Spinal cord (tissue), 10 donors: Measurements from ENCODE around the gene PNPLA5. TPM values are rescaled to one million over a fixed set of nuclear protein-coding genes. Genes with fewer than 3 reads are reported as not detected.

Experiments used
- DNase-seq, 6 donors: peaks; one replicate each; pipeline versions ENCODE4 v3.0.0 to v3.0.0-alpha.2; 2013 to 2015; ENCODE audit warnings: low spot score in 6 of 6, low read depth in 4 of 6
- H3K27ac ChIP-seq: one replicate; pipeline ENCODE4 v1.5.1; 2013; ENCODE audit warnings: low read depth, low read length, control low read depth
- H3K27me3 ChIP-seq: one replicate; pipeline ENCODE4 v1.6.1; 2013; ENCODE audit warnings: low read length; ENCODE audit not compliant: control insufficient read depth, insufficient read depth
- H3K36me3 ChIP-seq: one replicate; pipeline ENCODE4 v1.6.1; 2013; ENCODE audit warnings: low read length; ENCODE audit not compliant: control insufficient read depth, insufficient read depth
- H3K4me1 ChIP-seq: one replicate; pipeline ENCODE4 v1.6.1; 2013; ENCODE audit warnings: low read length; ENCODE audit not compliant: control insufficient read depth, insufficient read depth
- H3K4me3 ChIP-seq: one replicate; pipeline ENCODE4 v1.5.1; 2013; ENCODE audit warnings: low read depth, low read length, control low read depth
- H3K9me3 ChIP-seq: one replicate; pipeline ENCODE4 v1.6.1; 2013; ENCODE audit warnings: low read length; ENCODE audit not compliant: control insufficient read depth, insufficient read depth
- WGBS: methylation state at CpG from one replicate; pipeline ENCODE4 v1.1.5; 2013; ENCODE audit warnings: missing lambda C conversion rate; ENCODE audit not compliant: insufficient coverage; 5-methylcytosine and 5-hydroxymethylcytosine counted together
- polyA plus RNA-seq, 2 donors: library from polyadenylated mRNA; unstranded; fragments of 120-200 nt; gene quantifications; one replicate each; pipeline ENCODE4 v1.2.1, GENCODE V29; 2013; ENCODE audit not compliant: insufficient read length in 2 of 2
- total RNA-seq, 2 donors: library from RNA; depleted of rRNA in 1 of 2; stranded (reverse); fragments of 120-200 nt in 1 of 2; fragments of >200 nt in 1 of 2; gene quantifications; one replicate each; pipeline versions ENCODE4 v1.2.3 to v1.2.4, GENCODE V29; 2013 to 2014
- donor health status: healthy.

Gene PNPLA5
- total and polyA plus RNA-seq, 4 donors: 0.10 to 0.87 (median 0.26) TPM

- Histone ChIP-seq H3K9me3 (peaks cover 2% of the 10 kb centered on the region), H3K27me3 (no peaks in the 10 kb centered on the region), H3K36me3 (peaks cover 9% of the 10 kb centered on the region), H3K4me3 (no peak overlapping the region), H3K4me1 (peaks cover 23% of the 10 kb centered on the region), H3K27ac (no peak overlapping the region)
- WGBS: 82% methylated on average over 15 of the region's 19 CpGs
- DNase-seq: no peak
Measured at GRCh38 chr22:43852573-43853327, 39.1 kb downstream of the PNPLA5 start.

GRCh38 chr22:43851979-43852307 is 39.9 kb downstream of the PNPLA5 start:
- H3K4me3 ChIP-seq: no peak overlapping the region
- H3K4me1 ChIP-seq: peaks cover 23% of the 10 kb centered on the region
- H3K27ac ChIP-seq: no peak overlapping the region
- DNase-seq: no peak
- no peaks in the 10 kb centered on the region for H3K27me3 ChIP-seq
- no peaks in the 10 kb centered on the region for H3K9me3 ChIP-seq
- WGBS: 64% methylated on average over 2 of the region's 3 CpGs
- peaks cover 9% of the 10 kb centered on the region for H3K36me3 ChIP-seq

GRCh38 chr22:43851058-43851978 is 40.5 kb downstream of the PNPLA5 start:
- no peak for DNase-seq
- Histone ChIP-seq H3K9me3 (no peaks in the 10 kb centered on the region), H3K4me3 (no peak overlapping the region), H3K4me1 (peaks cover 23% of the 10 kb centered on the region), H3K36me3 (peaks cover 9% of the 10 kb centered on the region), H3K27me3 (no peaks in the 10 kb centered on the region), H3K27ac (no peak overlapping the region)
- 77% methylated on average over 10 of the region's 13 CpGs for WGBS

- 67% methylated on average over 11 of the region's 12 CpGs for WGBS
- Histone ChIP-seq H3K9me3 (no peaks in the 10 kb centered on the region), H3K36me3 (peaks cover 9% of the 10 kb centered on the region), H3K4me1 (peaks cover 23% of the 10 kb centered on the region), H3K4me3 (no peak overlapping the region), H3K27ac (no peak overlapping the region), H3K27me3 (no peaks in the 10 kb centered on the region)
- no peak for DNase-seq
Measured at GRCh38 chr22:43850529-43850928, 41.3 kb downstream of the PNPLA5 start.

GRCh38 chr22:43849731-43850130 is 42.1 kb downstream of the PNPLA5 start:
- H3K9me3 ChIP-seq: no peaks in the 10 kb centered on the region
- no peak overlapping the region for H3K4me3 ChIP-seq
- H3K27me3 ChIP-seq: no peaks in the 10 kb centered on the region
- DNase-seq: no peak
- H3K36me3 ChIP-seq: peaks cover 14% of the 10 kb centered on the region
- no peak overlapping the region for H3K27ac ChIP-seq
- peaks cover 23% of the 10 kb centered on the region for H3K4me1 ChIP-seq
- 74% methylated on average over 13 of the region's 13 CpGs for WGBS

- Histone ChIP-seq H3K36me3 (peaks cover 12% of the 10 kb centered on the region), H3K27me3 (no peaks in the 10 kb centered on the region), H3K27ac (no peak overlapping the region), H3K4me1 (peaks cover 16% of the 10 kb centered on the region), H3K9me3 (no peaks in the 10 kb centered on the region), H3K4me3 (no peak overlapping the region)
- DNase-seq: peak in 2 of 6 donors; percentile 50 to 73
- 50% methylated on average over 16 of the region's 16 CpGs for WGBS
Measured at GRCh38 chr22:43848366-43849171, 43.2 kb downstream of the PNPLA5 start.

- Histone ChIP-seq H3K27ac (no peak overlapping the region), H3K4me3 (no peak overlapping the region), H3K36me3 (peaks cover 7% of the 10 kb centered on the region), H3K27me3 (no peaks in the 10 kb centered on the region), H3K9me3 (no peaks in the 10 kb centered on the region), H3K4me1 (peaks cover 13% of the 10 kb centered on the region)
- no peak for DNase-seq
- WGBS: 89% methylated on average over 12 of the region's 14 CpGs
Measured at GRCh38 chr22:43847376-43848289, 44.2 kb downstream of the PNPLA5 start.

- no peak overlapping the region for H3K27ac ChIP-seq
- H3K9me3 ChIP-seq: no peaks in the 10 kb centered on the region
- WGBS: 79% methylated on average over 5 of the region's 11 CpGs
- H3K36me3 ChIP-seq: peaks cover 7% of the 10 kb centered on the region
- H3K4me3 ChIP-seq: no peak overlapping the region
- DNase-seq: no peak
- no peaks in the 10 kb centered on the region for H3K27me3 ChIP-seq
- peaks cover 13% of the 10 kb centered on the region for H3K4me1 ChIP-seq
Measured at GRCh38 chr22:43846966-43847365, 44.8 kb downstream of the PNPLA5 start.
